GM03348 (cell line): ENCODE results near the gene AIDA.

Experiments
- DNase-seq: peaks from one replicate; pipeline ENCODE4 v3.0.0; 2012; ENCODE audit warnings: low spot score

Gene AIDA

DNA sequence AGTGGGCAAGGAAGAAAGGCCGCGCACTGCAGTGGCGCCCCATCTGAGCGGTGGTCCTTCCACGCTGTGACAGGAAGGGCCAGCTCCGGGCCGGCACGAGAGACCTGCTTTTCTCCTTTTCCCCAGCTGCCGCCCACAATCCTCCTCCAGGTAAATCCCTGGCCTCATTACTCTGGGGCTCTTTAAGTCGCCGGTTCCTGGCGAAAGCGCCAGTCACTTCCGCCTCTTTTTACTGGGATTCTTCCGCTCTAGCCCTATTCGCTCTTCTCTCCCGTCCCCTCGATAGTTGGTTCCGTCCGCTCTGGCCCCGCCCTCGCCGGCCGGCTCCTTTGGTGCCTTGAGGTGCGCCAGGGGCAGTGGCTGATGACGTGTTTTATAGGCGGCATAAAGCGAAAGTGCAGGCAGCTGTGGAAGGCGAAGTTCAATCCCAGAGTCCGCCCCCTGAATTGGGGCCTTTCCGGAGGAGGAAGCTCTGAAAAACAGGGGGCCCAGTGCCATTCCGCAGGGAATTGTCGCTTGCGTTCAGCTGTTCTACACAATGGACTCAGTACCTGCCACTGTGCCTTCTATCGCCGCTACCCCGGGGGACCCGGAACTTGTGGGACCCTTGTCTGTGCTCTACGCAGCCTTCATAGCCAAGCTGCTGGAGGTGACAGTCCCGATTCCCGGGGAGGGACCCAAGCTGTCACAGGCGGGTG, 68.2 kb downstream of the AIDA start:
- peak; percentile 97 for DNase-seq

DNA sequence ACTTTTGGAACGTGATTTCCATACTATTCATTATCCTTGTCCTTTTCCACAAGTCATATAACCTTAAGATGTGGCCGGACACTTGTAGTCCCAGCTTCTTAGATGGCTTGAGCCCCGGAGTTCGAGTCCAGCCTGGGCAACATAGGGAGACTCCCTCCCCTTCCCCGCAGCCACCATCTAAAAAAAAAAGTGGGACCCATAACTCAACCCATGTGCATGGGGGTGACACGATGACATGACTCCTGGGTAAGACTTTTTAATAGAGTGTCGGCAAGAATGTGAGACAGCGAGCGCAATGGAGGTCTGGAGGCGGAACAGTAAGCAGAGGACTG, 68.7 kb downstream of the AIDA start:
- no peak for DNase-seq

DNA sequence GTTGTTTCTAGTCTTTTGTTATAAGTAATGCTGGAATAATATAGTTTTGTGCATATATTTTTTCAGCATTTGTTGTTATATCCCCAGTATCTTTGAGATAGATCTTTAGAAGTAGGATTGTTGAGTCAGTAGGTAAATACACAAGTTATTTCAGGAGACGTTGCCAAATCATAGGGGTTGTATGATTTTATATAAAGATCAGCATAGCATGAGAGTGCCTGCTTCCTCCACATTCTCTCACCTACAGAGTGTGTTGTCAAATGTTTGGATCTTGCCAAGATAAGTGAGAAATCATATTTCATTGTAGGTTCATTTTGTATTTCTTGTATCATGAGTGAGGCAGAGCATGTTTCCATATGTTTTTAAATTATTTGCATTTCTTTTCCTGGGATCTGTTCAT, 69.8 kb downstream of the AIDA start:
- no peak for DNase-seq

DNA sequence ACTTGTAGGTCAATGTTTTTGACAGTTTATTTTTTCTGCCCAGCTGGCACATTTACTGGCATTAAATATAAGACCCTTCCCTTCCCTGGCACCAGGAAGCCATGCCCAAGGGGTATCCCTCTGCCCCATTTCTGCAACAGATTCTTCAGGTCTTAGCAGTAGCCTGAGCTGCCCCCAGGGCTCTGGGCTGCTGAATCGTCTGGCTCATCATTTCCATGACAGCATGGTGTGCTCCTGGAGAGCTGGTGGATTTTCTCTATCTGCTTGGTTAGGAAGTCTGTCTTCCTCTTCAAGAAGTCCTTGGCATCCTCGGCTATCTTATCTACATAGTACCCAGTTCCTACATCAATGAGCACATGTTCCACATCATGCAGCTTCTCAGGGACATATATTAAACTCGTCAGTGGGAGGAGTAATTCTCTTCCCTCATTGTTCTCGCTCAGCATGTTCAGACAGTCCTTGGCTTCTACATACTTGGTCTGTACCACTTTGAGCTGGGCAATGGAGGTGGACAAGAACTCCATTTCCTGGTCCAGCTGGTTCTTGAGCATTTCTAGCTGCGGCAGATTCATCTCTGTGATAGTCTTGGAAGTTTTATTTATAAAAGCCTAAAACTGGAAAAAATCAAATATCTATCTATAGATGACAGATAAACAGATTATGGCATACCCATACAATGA, 70.9 kb downstream of the AIDA start:
- no peak for DNase-seq

DNA sequence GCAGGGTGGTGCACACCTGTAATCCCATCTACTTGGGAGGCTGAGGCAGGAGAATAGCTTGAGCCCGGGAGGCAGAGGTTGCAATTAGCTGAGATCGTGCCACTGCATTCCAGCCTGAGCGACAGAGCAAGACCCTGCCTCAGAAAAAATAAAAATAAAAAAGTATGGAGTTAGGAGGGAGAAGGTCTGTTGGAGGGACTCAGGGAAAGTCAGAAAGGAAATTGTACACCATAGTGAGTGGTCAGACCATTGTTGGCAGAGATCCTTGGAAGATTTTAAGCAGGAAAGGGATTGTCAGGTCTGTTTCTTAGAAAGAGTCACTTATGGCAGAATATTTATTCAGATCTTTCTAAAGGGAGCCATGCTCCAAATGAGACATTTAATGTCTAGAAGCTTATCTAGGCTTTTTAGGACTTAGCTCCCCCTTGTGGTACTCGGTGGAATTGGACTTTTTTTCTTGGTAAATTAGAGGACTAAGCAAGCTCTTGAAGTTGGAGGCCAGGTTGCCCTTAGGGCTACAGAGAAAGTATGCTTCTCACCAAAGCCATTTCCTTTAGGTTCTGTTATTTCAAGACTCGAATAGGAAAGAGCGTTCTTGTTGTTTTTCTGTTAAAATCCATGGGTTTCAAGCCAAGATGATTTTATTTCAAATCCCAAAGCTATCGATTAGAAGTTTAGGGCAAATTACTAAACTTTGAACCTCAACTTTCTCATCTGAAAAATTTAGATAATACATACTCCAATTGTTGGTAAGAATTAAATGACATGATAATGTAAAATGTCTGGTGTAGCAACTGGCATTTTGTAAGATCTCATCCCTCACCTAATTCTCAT, 77.9 kb downstream of the AIDA start:
- peak; percentile 77 for DNase-seq

DNA sequence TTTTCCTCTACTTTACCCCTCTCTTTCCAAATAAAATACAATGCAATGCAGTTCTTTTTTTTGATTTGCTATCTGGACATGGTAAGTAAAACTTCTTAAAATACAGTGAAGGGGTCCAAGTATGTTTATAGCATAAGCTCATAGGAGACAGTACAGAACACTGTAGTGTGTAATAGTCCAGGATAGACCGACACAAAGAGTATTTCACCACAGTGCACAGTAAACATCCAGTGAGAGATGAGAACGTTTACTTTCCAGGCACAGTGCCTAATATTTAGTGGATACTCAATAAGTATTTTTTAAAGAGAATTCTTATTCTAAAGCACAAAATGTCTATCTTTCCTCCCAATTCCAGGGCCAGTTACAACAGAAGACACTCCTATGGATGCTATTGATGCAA, 79.5 kb downstream of the AIDA start:
- no peak for DNase-seq

DNA sequence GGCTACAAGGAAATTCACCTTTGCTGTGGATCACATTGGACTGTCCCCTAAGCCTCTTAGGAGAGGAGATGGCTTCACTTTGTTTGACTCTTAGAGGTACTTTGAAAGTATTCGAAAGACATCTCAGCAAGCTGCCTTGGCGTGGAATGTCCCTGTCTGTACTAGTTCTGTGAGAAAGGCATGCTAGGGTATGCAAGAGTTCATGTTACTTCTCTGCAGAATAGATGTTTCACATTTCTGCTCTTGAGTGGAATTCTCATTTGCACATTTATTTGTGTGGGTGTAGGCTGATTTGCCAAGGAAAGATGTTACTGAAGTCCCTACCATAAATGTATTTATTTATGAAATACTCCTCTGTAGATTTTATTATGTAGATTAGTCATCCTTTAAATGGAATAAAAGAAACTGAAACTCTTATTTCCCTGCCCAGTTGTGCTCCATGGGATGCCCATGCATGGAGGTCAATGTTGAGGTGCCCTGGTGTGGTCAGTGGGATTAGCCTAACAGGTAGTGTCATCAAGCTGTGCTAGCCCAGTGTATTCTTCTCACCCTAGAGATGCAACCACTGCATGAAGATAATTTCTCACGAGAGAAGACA, 80.6 kb downstream of the AIDA start:
- DNase-seq = no peak

DNA sequence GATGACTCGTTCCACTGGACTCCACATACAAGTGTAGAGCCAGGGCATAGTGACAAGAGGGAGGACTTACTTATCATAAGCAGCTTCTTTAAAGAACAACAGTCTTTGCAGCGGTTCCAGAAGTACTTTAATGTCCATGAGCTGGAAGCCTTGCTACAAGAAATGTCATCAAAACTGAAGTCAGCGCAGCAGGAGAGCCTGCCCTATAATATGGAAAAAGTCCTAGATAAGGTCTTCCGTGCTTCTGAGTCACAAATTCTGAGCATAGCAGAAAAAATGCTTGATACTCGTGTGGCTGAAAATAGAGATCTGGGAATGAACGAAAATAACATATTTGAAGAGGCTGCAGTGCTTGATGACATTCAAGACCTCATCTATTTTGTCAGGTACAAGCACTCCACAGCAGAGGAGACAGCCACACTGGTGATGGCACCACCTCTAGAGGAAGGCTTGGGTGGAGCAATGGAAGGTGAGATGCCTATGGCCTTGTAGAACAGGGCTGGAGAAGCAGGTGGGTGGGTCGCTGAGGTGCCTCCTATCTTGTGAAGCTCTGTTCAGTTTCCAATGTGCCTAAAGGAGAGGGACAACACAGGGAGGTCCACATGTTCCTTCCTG, 82.3 kb downstream of the AIDA start:
- DNase-seq = no peak

DNA sequence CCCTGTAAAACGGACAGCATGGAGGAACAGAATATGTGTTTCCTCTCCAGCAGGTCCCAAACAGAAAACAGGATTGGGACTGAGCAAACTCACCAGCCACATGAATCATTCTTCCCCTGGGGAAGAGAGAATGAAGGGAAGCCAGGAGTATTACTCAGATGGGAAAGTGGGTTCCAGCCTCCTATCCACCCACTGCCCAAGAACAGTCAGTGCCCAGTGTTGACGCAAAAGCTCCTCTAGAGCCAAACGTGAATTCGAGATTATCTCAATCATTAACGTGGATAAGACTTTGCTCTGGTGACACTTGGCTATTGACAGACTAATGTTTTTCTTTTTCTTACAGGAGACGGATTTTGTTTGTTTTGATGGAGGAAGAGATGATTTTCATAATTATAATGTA, 85.1 kb downstream of the AIDA start:
- DNase-seq = peak; percentile 72

DNA sequence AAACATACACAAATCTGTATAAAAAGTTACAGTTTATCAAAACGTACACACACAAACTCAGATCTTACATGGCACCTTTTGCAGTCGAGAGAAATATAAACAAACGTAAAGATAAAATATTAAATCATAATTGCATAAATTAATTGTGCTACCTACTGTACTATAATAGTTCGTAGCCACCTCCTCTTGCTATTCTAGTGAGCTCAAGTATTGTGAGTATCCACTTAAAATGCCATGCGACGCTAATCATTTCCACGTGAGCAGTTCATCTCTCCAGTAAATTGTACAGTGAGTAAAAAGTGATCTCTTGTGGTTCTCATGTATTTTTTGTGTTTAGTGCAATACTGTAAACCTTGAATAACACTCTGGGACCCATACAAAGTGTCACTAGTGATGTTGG, 88.1 kb downstream of the AIDA start:
- DNase-seq = no peak

DNA sequence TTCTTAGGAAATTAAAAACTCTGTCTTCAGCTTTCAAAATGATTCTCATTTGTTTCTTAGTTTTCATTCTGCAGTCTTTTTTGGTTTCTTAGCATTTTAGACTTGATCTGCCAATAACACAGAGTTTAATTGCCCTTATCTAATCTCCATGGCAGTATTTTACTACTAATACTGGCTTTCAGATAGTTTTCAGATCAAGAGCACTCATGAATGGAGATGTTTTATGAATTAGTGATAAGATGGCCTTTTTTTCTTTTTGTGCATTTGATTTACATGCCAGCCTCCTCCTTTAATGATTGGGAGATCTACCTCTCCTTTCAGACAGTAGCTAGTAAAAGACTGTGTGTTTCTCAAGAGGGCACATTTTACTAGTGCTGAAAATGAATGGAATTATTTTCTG, 88.8 kb downstream of the AIDA start:
- DNase-seq = no peak

DNA sequence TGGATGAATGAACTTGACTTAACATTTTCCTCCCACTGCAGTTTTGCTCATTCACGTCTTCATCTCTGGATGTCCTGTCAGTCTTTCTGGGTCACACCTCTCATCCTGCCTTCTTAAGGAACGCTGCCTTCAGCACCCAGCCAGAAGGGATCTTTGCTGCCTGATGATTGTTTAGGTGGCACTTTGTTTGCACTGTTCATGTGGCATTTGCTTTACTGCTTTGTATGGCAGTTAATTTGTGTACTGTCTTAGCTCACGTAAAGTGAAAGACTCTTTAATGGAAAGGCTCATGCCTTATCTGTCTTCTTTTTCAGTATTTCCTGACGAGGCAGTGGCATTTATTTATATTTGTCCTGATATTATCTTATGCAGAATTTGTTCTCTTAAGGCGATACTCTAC, 89.5 kb downstream of the AIDA start:
- no peak for DNase-seq

DNA sequence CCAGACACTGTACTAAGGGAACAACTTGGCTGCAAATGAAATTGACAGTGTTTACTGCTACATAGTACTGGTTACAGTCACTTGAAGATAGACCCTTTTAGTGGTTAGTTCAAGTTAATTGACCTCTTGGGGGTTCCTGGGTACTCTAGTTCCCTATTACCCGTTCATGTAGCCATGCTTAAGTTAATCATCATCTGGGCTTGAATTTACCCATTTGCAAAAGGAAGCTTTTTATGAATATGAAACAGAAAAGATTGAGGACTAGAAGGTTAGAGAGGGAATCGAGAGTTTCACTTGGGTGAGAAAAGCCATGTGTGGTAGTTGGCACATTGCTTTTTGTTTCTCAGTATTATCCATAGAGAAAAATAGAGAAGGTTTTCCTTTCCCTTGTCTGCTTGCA, 91.7 kb downstream of the AIDA start:
- DNase-seq = no peak

DNA sequence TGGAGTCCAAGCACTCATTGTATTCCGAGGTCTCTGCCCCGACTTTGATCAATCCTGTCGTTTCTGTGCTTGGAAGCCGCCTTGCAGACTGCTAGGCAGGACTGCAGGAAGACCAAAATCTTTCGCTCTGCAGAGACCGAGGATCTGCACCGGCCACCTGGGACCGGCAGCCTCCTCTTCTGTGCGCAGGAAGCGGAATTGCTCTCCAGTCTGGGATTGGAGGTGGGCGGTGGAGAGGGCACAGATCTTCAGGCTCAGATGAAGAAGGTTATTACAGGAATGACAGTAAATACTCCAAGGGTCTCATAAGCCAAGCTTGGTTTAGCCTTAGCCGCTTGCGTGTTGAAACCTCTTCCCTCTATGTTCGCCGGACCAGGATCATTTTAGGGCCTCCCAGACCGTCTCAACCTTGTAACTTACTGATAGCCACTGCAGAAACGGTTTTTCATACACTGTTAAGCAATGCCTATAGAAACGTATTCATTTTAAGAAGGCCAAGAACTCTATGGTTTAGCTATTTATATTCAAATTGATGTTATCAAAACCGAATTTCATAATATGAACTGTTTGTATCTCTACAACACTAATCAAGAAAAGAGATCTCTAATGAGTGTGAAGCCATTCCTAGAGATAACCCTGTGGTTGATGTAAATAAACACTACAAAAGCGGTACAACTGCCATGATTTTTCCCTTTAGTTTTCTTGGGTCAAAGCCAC, 93.3 kb downstream of the AIDA start:
- peak; percentile 46 for DNase-seq
